Ovary (tissue), 9 donors: ENCODE data around the gene ACO2. TPM values are rescaled to one million over a fixed set of nuclear protein-coding genes. Genes with fewer than 3 reads are reported as not detected.

ENCODE experiments used
- DNase-seq, 5 donors: peaks; one replicate each; pipeline ENCODE4 v3.0.0-alpha.2; 2019 to 2020
- H3K27ac ChIP-seq, 2 donors: fragments of 200-600 bp; one replicate each; pipeline versions ENCODE4 v1.5.1 to v1.8.0; 2019 to 2022
- H3K27me3 ChIP-seq: fragments of 200-600 bp; one replicate; pipeline ENCODE4 v1.8.0; 2022
- H3K36me3 ChIP-seq: fragments of 200-600 bp; sonication (generic); one replicate; pipeline ENCODE4 v1.5.1; 2019
- H3K4me1 ChIP-seq: one replicate; pipeline ENCODE4 v1.8.1; 2013; ENCODE audit warnings: mild to moderate bottlenecking, moderate library complexity; ENCODE audit not compliant: insufficient read depth
- H3K4me3 ChIP-seq: fragments of 200-600 bp; sonication (generic); one replicate; pipeline ENCODE4 v1.5.1; 2017
- H3K9me3 ChIP-seq, 2 donors: fragments of 200-600 bp in 1 of 2; sonication (generic) in 1 of 2; one replicate each; pipeline versions ENCODE4 v1.5.1 to v1.8.1; 2013 to 2019; ENCODE audit warnings: mild to moderate bottlenecking in 1 of 2, moderate library complexity in 1 of 2
- CTCF ChIP-seq, 3 donors: fragments of 450-650 bp in 2 of 3; fragments of 200-600 bp in 1 of 3; IDR thresholded peaks; one replicate each; pipeline versions ENCODE4 v1.5.1 to v1.8.0; 2016 to 2022; ENCODE audit warnings: antibody characterized with exemption in 3 of 3, mild to moderate bottlenecking in 1 of 3
- EP300 ChIP-seq: sonication (generic); formaldehyde crosslinking; IDR thresholded peaks from one replicate; pipeline ENCODE4 v1.6.1; 2017; ENCODE audit warnings: antibody characterized with exemption
- POLR2A ChIP-seq: fragments of 450-650 bp; IDR thresholded peaks from one replicate; pipeline ENCODE4 v1.6.1; 2017; ENCODE audit warnings: antibody characterized with exemption, mild to moderate bottlenecking, moderate library complexity
- WGBS, 3 donors: extraction: QIAGEN DNeasy Blood & Tissue Kit in 1 of 3; methylation state at CpG; one replicate each; pipeline versions ENCODE4 v1.1.5 to v1.1.7; 2013 to 2017; 5-methylcytosine and 5-hydroxymethylcytosine counted together
- intact Hi-C, 4 donors: fragments of 100-400 bp; cut with DNase I; formaldehyde crosslinking; loops; one replicate each; pipeline versions ENCODE4 v1.11.0 to v1.15.1; 2022 to 2023
- polyA plus RNA-seq, 2 donors: library from polyadenylated mRNA; stranded (reverse); fragments of 200-250 nt in 1 of 2; fragments of 350-450 nt in 1 of 2; fragmentation: Illumina TruSeq in 1 of 2; extraction: RNeasy Lipid Tissue Mini Kit (QIAGEN cat#74804) in 1 of 2; gene quantifications; one replicate each; pipeline ENCODE4 v1.2.3, GENCODE V29; 2013 to 2014
- total RNA-seq, 7 donors: library from RNA; depleted of rRNA in 2 of 7; stranded (reverse); fragments of >200 nt in 2 of 7; fragmentation: NEBNext Ultra II Directional in 3 of 7; extraction: Animal tissue kit (Norgen Biotek cat#: 25700) in 3 of 7; gene quantifications; one replicate each; pipeline versions ENCODE4 v1.1.0 to v1.2.4, GENCODE V29; 2016 to 2023
- donor health status: DM: no; HTN: no; CAD: no; lungs with moderate emphysema.
- donor health status: DM: no; HTN: no; CAD: no.
- donor health status: Bipolar disorder and iron deficiency.
- donor health status: DM: yes; HTN: yes; CAD: no.
- donor health status: DM: no; HTN: no; CAD: no.
- donor health status: DM: yes; HTN: yes; CAD: no.

The ACO2 gene
- total and polyA plus RNA-seq, 9 donors: 20.6 to 99.1 (median 50.7) TPM

GRCh38 chr22:41478473-41478872, 9.6 kb downstream of the ACO2 start:
- Histone ChIP-seq H3K4me1 (peaks cover 7% of the 10 kb centered on the region), H3K27me3 (no peaks in the 10 kb centered on the region), H3K9me3 (no peaks in the 10 kb centered on the region), H3K27ac (no peak overlapping the region), H3K36me3 (no peaks in the 10 kb centered on the region), H3K4me3 (no peak overlapping the region)
- DNase-seq: no peak
- intact Hi-C loops: no loop called here
- no peak for TF ChIP-seq POLR2A
- no peak for TF ChIP-seq EP300
- no peak for TF ChIP-seq CTCF (IDR thresholded peaks at IDR 0.05)
- WGBS, 3 donors: 81 to 89% (median 84%) methylated on average over 2 of the region's 2 CpGs

GRCh38 chr22:41478891-41479521, 10.1 kb downstream of the ACO2 start:
- Histone ChIP-seq H3K9me3 (no peaks in the 10 kb centered on the region), H3K4me1 (peaks cover 7% of the 10 kb centered on the region), H3K36me3 (no peaks in the 10 kb centered on the region), H3K27me3 (no peaks in the 10 kb centered on the region), H3K4me3 (no peak overlapping the region), H3K27ac (no peak overlapping the region)
- WGBS, 3 donors: 80 to 83% (median 82%) methylated on average over 7 of the region's 7 CpGs
- intact Hi-C loops: no loop called here
- TF ChIP-seq POLR2A (no peak), EP300 (no peak), CTCF (IDR thresholded peaks at IDR 0.05) (no peak)
- no peak for DNase-seq

- Histone ChIP-seq H3K4me3 (no peak overlapping the region), H3K27me3 (no peaks in the 10 kb centered on the region), H3K36me3 (no peaks in the 10 kb centered on the region), H3K9me3 (no peaks in the 10 kb centered on the region), H3K27ac (no peak overlapping the region), H3K4me1 (peaks cover 6% of the 10 kb centered on the region)
- no peak for TF ChIP-seq CTCF (IDR thresholded peaks at IDR 0.05)
- no peak for TF ChIP-seq EP300
- no peak for TF ChIP-seq POLR2A
- no peak for DNase-seq
- 76 to 82% (median 78%) methylated on average over 6 of the region's 6 CpGs for WGBS, 3 donors
- intact Hi-C loops: no loop called here
These were observed 10.9 kb downstream of the ACO2 start for GRCh38 chr22:41479671-41480396.

GRCh38 chr22:41480397-41480735, 11.4 kb downstream of the ACO2 start:
- Histone ChIP-seq H3K27ac (no peak overlapping the region), H3K27me3 (no peaks in the 10 kb centered on the region), H3K9me3 (no peaks in the 10 kb centered on the region), H3K36me3 (no peaks in the 10 kb centered on the region), H3K4me1 (peaks cover 5% of the 10 kb centered on the region), H3K4me3 (no peak overlapping the region)
- TF ChIP-seq POLR2A: no peak
- no peak for TF ChIP-seq CTCF (IDR thresholded peaks at IDR 0.05)
- TF ChIP-seq EP300: no peak
- DNase-seq: no peak
- 67 to 71% (median 67%) methylated on average over 7 of the region's 7 CpGs for WGBS, 3 donors
- intact Hi-C loops: no loop called here
